ENCODE results near the gene TMEM120A. TPM values are rescaled to one million over a fixed set of nuclear protein-coding genes. Genes with fewer than 3 reads are reported as not detected.

TMEM120A gene
- total RNA-seq, 6 experiments from 2014 or later, result 20.8 to 104 (median 53.1) TPM

DNA sequence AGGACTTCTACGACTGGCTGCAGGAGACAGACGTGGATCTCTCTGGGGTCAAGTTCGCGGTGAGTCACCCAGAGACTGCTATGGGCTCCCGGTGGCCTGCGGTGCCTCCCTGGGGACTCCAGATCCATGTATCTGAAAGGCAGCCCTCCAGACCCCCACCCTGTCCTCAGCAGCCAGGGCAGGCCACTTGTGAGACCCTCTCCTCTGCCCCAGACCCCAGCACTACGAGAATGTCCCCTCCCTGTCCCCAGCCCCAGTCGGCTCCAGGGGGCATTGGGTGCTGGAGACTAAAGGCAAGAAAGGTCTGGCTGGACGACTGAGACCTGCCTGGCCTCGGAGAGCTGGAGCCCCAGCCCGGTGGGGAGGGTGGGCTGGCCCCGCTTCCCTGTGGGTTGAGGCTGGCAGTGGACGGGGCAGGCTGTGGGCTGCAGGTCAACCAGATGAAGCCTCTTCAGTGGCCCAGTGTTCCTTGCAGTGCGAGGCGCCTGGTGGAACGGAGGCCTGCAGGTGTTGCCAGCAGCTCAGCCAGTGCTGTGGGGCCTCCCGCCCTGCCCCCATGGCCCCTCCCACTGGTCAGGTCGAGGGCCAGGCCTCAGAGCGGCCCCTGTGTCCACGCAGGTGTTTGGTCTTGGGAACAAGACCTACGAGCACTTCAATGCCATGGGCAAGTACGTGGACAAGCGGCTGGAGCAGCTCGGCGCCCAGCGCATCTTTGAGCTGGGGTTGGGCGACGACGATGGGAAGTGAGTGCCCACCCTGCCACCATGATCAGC is 13.8 kb downstream of the TMEM120A start:
- Histone ChIP-seq H3K27me3 (no peaks in the 10 kb centered on the region), H3K4me3 (no peak overlapping the region), H3K27ac (peak overlapping the region in 2 of 3 donors; percentile 74 to 75), H3K4me1 (peaks cover 0 to 31% (median 9%) of the 10 kb centered on the region in 4 donors), H3K36me3 (peaks cover 0 to 100% (median 69%) of the 10 kb centered on the region in 4 donors), H3K9me3 (no peaks in the 10 kb centered on the region)
- no peak for TF ChIP-seq POLR2A (IDR thresholded peaks at IDR 0.05)
- TF ChIP-seq, protein P1, sequence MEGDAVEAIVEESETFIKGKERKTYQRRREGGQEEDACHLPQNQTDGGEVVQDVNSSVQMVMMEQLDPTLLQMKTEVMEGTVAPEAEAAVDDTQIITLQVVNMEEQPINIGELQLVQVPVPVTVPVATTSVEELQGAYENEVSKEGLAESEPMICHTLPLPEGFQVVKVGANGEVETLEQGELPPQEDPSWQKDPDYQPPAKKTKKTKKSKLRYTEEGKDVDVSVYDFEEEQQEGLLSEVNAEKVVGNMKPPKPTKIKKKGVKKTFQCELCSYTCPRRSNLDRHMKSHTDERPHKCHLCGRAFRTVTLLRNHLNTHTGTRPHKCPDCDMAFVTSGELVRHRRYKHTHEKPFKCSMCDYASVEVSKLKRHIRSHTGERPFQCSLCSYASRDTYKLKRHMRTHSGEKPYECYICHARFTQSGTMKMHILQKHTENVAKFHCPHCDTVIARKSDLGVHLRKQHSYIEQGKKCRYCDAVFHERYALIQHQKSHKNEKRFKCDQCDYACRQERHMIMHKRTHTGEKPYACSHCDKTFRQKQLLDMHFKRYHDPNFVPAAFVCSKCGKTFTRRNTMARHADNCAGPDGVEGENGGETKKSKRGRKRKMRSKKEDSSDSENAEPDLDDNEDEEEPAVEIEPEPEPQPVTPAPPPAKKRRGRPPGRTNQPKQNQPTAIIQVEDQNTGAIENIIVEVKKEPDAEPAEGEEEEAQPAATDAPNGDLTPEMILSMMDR (IDR thresholded peaks at IDR 0.05), result no peak
- intact Hi-C loops (cut with DNase I), result no loop called here
- WGBS (ENCODE audit: insufficient coverage, low coverage, low lambda C conversion rate, missing lambda C conversion rate), result 42% methylated on average over 5 of the region's 29 CpGs
- DNase-seq (peak in 1 of 3 donors; percentile 62), ATAC-seq (peak; percentile 1 to 5 (median 2))

- Histone ChIP-seq H3K27me3 (no peaks in the 10 kb centered on the region), H3K4me1 (peaks cover 0 to 30% (median 8%) of the 10 kb centered on the region in 4 donors), H3K4me3 (no peak overlapping the region), H3K36me3 (peaks cover 0 to 100% (median 64%) of the 10 kb centered on the region in 4 donors), H3K27ac (peak overlapping the region in 2 of 3 donors; percentile 74 to 75), H3K9me3 (no peaks in the 10 kb centered on the region)
- DNase-seq, result peak; percentile 91 to 96 (median 95)
- intact Hi-C loops (cut with DNase I), result no loop called here
- peak; percentile 73 to 83 (median 79) for ATAC-seq
- no peak for TF ChIP-seq POLR2A (IDR thresholded peaks at IDR 0.05)
- TF ChIP-seq, protein P1 (IDR thresholded peaks at IDR 0.05), result no peak
- 31% methylated on average over 3 of the region's 22 CpGs for WGBS (ENCODE audit: insufficient coverage, low coverage, low lambda C conversion rate, missing lambda C conversion rate)
Observed at GRCh38 chr7:75979759-75980429, 14.5 kb downstream of the TMEM120A start.

DNA sequence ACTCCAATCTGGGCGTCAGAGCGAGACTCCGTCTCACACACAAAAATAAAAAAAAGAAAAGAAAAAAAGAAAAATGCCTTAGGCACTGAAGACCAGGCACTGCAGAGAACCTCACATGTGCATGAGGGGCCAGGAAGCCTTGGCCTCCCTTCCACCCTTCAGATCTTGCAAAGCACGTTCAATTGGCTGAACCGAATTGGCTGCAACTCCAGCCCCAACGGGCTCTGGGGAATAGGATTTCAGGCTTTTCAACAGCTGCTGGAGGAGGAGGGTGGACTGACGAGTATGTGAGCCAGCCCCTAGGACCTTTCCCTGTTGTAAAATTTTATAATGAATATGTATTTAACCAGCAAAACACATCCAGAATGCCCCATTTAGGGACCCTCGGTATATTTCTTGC is 16.7 kb downstream of the TMEM120A start:
- Histone ChIP-seq H3K27me3 (no peaks in the 10 kb centered on the region), H3K27ac (no peak overlapping the region), H3K9me3 (no peaks in the 10 kb centered on the region), H3K4me3 (no peak overlapping the region), H3K4me1 (peaks cover 0 to 30% (median 8%) of the 10 kb centered on the region in 4 donors), H3K36me3 (peaks cover 0 to 100% (median 60%) of the 10 kb centered on the region in 4 donors)
- TF ChIP-seq, protein P1 (IDR thresholded peaks at IDR 0.05), result no peak
- no peak for TF ChIP-seq POLR2A (IDR thresholded peaks at IDR 0.05)
- intact Hi-C loops (cut with DNase I), result no loop called here
- DNase-seq, result peak in 1 of 3 donors; percentile 41
- 83% methylated on average over 7 of the region's 8 CpGs for WGBS (ENCODE audit: insufficient coverage, low coverage, low lambda C conversion rate, missing lambda C conversion rate)
- no peak for ATAC-seq

GRCh38 chr7:75971961-75972763 is 22.2 kb downstream of the TMEM120A start:
- ATAC-seq (peak; percentile 36 to 45 (median 41)), DNase-seq (peak in 2 of 3 donors; percentile 72 to 74)
- H3K4me3 ChIP-seq, result no peak overlapping the region
- H3K9me3 ChIP-seq, result no peaks in the 10 kb centered on the region
- H3K36me3 ChIP-seq, result peaks cover 0 to 74% (median 32%) of the 10 kb centered on the region in 4 donors
- no peak for TF ChIP-seq POLR2A (IDR thresholded peaks at IDR 0.05)
- TF ChIP-seq, protein P1 (IDR thresholded peaks at IDR 0.05), result peak in 1 of 4 donors; percentile 13
- peaks cover 0 to 49% (median 12%) of the 10 kb centered on the region in 4 donors for H3K4me1 ChIP-seq
- H3K27ac ChIP-seq, result peak overlapping the region in 2 of 3 donors; percentile 57 to 79
- intact Hi-C loops (cut with DNase I), result no loop called here
- WGBS (ENCODE audit: insufficient coverage, low coverage, low lambda C conversion rate, missing lambda C conversion rate), result 45% methylated on average over 6 of the region's 19 CpGs
- H3K27me3 ChIP-seq, result no peaks in the 10 kb centered on the region
